Chondrocyte (in vitro differentiated cells): ENCODE results near the gene PROK1. TPM values are rescaled to one million over a fixed set of nuclear protein-coding genes. Genes with fewer than 3 reads are reported as not detected.

ENCODE experiments used
- DNase-seq: peaks from one replicate; pipeline ENCODE4 v3.0.0; 2021; ENCODE audit warnings: mixed read lengths, low spot score
- H3K27ac Mint-ChIP-seq: one replicate; pipeline ENCODE4 v1.8.0; 2021; ENCODE audit warnings: mild to moderate bottlenecking, moderate library complexity, mixed read lengths; ENCODE audit not compliant: unreplicated experiment
- H3K27me3 Mint-ChIP-seq: 2 replicates; pipeline ENCODE4 v1.8.0; 2021; ENCODE audit warnings: low read depth, mixed read lengths
- H3K36me3 Mint-ChIP-seq: 2 replicates; pipeline ENCODE4 v1.8.0; 2021; ENCODE audit warnings: low read depth, mixed read lengths
- H3K4me1 Mint-ChIP-seq: 2 replicates; pipeline ENCODE4 v1.8.0; 2021; ENCODE audit warnings: low read depth, mild to moderate bottlenecking, mixed read lengths
- H3K4me3 Mint-ChIP-seq: one replicate; pipeline ENCODE4 v1.8.0; 2021; ENCODE audit warnings: mild to moderate bottlenecking, moderate library complexity, mixed read lengths; ENCODE audit not compliant: unreplicated experiment
- H3K9me3 Mint-ChIP-seq: 2 replicates; pipeline ENCODE4 v1.8.0; 2021; ENCODE audit warnings: low read depth, mixed read lengths
- CTCF ChIP-seq: fragments of 200-600 bp; sonication (generic); IDR thresholded peaks from 2 replicates; pipeline ENCODE4 v1.5.0; 2021; ENCODE audit warnings: antibody characterized with exemption, mild to moderate bottlenecking, moderate library complexity
- total RNA-seq: library from RNA; stranded (reverse); gene quantifications from 3 replicates; pipeline ENCODE4 v1.2.1, GENCODE V29; 2021

The PROK1 gene
- total RNA-seq, 1 donor from 2014 or later: not detected

GRCh38 chr1:110452330-110452729 lies 1.4 kb downstream of the PROK1 start:
- Mint-ChIP-seq H3K4me3 (no peak overlapping the region), H3K9me3 (no peaks in the 10 kb centered on the region), H3K36me3 (no peaks in the 10 kb centered on the region), H3K4me1 (no peaks in the 10 kb centered on the region), H3K27ac (no peak overlapping the region), H3K27me3 (peaks cover 64% of the 10 kb centered on the region)
- no peak for DNase-seq
- TF ChIP-seq CTCF: no peak

GRCh38 chr1:110453829-110454228 lies 2.9 kb downstream of the PROK1 start:
- peaks cover 49% of the 10 kb centered on the region for H3K27me3 Mint-ChIP-seq
- H3K9me3 Mint-ChIP-seq: no peaks in the 10 kb centered on the region
- no peaks in the 10 kb centered on the region for H3K4me1 Mint-ChIP-seq
- TF ChIP-seq CTCF: no peak
- H3K27ac Mint-ChIP-seq: no peak overlapping the region
- no peak overlapping the region for H3K4me3 Mint-ChIP-seq
- DNase-seq: no peak
- H3K36me3 Mint-ChIP-seq: no peaks in the 10 kb centered on the region

- Mint-ChIP-seq H3K9me3 (no peaks in the 10 kb centered on the region), H3K4me1 (no peaks in the 10 kb centered on the region), H3K4me3 (no peak overlapping the region), H3K36me3 (no peaks in the 10 kb centered on the region), H3K27me3 (peaks cover 44% of the 10 kb centered on the region), H3K27ac (no peak overlapping the region)
- TF ChIP-seq CTCF: no peak
- no peak for DNase-seq
Observed at GRCh38 chr1:110454328-110454727, 3.4 kb downstream of the PROK1 start.

GRCh38 chr1:110455151-110455550 lies 4.2 kb downstream of the PROK1 start:
- Mint-ChIP-seq H3K27me3 (peaks cover 37% of the 10 kb centered on the region), H3K4me3 (no peak overlapping the region), H3K9me3 (no peaks in the 10 kb centered on the region), H3K36me3 (no peaks in the 10 kb centered on the region), H3K4me1 (no peaks in the 10 kb centered on the region), H3K27ac (no peak overlapping the region)
- TF ChIP-seq CTCF: no peak
- no peak for DNase-seq

GRCh38 chr1:110457206-110457605 lies 6.3 kb downstream of the PROK1 start:
- Mint-ChIP-seq H3K4me1 (no peaks in the 10 kb centered on the region), H3K27me3 (peaks cover 19% of the 10 kb centered on the region), H3K4me3 (no peak overlapping the region), H3K27ac (no peak overlapping the region), H3K9me3 (no peaks in the 10 kb centered on the region), H3K36me3 (no peaks in the 10 kb centered on the region)
- no peak for TF ChIP-seq CTCF
- DNase-seq: no peak
